Hematopoietic multipotent progenitor cell treated with erythropoietin and hydrocortisone succinate and interleukin-3 and kit ligand, for 15 days (in vitro differentiated cells): ENCODE measurements around the gene ATRX.
"Not testable (repeated sequence)": the region's sequence is repeated elsewhere in the genome, so short reads cannot be mapped to it uniquely, and the experiment has no call there.

ENCODE experiments used
- DNase-seq: peaks from one replicate; pipeline ENCODE4 v3.0.0-alpha.2; 2015; ENCODE audit warnings: low spot score

The ATRX gene

DNA sequence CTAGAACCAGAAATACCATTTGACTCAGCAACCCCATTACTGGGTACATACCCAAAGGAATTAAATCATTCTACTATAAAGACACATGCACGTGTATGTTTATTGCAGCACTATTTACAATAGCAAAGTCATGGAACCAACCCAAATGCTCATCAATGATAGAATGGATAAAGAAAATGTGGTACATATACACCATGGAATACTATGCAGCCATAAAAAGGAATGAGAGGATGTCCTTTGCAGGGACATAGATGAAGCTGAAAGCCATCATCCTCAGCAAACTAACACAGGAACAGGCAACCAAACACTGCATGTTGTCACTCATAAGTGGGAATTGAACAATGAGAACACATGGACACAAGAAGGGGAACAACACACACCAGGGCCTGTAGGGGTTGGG lies 285.9 kb downstream of the ATRX start:
- DNase-seq: not testable (repeated sequence)

DNA sequence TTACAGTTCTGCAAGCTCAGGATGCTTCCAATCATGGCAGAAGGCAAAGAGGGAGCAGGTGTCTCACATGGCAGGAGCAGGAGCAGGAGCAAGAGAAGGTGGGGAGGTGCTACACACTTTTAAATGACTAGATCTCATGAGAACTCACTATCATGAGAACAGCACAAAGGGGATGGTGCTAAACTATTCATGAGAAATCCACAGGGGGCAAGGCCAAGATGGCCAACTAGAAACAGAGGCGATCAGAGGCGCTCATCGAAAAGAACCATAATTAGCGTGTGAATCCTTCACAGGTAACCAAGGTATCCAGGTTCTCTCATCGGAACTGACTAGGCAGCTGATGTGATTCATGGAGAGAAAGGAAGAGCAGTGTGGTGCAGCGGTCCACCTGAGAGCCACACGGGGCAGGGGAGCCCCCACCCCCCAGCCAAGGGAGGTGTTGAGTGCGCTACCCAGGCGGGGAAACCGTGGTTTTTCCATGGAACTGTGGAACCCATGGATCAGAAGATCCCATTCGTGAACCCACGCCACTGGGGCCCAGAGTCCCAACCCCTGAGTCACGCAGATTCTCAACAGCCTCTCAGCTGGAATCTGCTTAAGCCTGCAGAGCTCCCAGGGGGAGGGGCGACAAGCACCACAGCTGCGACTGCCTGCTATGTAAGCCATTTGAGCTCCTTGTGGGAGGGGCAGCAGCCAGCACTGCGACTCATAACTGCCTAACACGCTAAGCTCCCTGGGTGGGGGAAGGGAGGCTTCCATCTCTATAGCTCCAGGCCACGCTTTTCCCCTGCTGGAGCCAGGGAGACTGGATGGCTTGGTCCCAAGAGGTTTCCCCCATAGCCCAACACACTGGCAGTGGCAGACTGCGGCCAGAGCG lies 292.1 kb downstream of the ATRX start:
- DNase-seq: no peak

DNA sequence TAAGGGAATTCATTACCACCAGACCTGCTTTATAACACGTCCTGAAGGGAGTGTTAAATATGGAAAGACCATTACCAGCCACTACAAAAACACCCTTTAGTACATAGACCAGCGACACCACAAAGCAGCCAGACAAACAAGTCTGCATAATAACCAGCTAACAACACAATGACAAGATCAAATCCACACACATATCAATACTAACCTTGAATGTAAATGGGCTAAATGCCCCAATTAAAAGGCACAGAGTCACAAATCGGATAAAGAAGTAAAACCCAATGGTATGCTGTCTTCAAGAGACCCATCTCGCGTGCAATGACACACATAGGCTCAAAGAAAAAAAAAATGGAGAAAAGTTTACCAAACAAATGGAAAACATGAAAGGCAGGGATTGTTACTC lies 302.0 kb downstream of the ATRX start:
- no peak for DNase-seq

GRCh38 chrX:77455437-77455836 lies 330.6 kb downstream of the ATRX start:
- no peak for DNase-seq
